GM12878 (cell line): Measurements from ENCODE around the gene CXCL14. TPM values are rescaled to one million over a fixed set of nuclear protein-coding genes. Genes with fewer than 3 reads are reported as not detected.

Experiments
- ATAC-seq: fragments of 200-7000 bp; cut with Tn5 transposase; 3 replicates; pipeline ENCODE4 v1.9.1; 2020; ENCODE audit warnings: mild to moderate bottlenecking, moderate library complexity
- BruUV-seq: library from RNA; stranded (reverse); fragments of 400-500 nt; replicated peaks from 2 replicates; lab custom pipeline; 2021; lab: Mats Ljungman, UMichigan
- CTCF ChIA-PET: fragments of 300-600 bp; sonication (Branson Sonifier 250); formaldehyde crosslinking; extraction: SDS; loops from one replicate; lab custom pipeline; 2021; ENCODE audit warnings: inconsistent platforms; lab: Yijun Ruan, JAX
- POLR2A ChIA-PET: fragments of 350-600 bp; formaldehyde crosslinking; extraction: SDS; loops from one replicate; lab custom pipeline; 2021; ENCODE audit warnings: inconsistent platforms; lab: Charles Lee
- RAD21 ChIA-PET: fragments of 300-600 bp; sonication (Branson Sonifier 250); formaldehyde crosslinking; loops from one replicate; lab custom pipeline; 2023; ENCODE audit warnings: antibody characterized with exemption; ENCODE audit not compliant: unreplicated experiment; lab: Charles Lee
- SMC1A ChIA-PET: fragments of 300-600 bp; sonication (Branson Sonifier 250); formaldehyde crosslinking; loops from one replicate; lab custom pipeline; 2023; ENCODE audit not compliant: unreplicated experiment, uncharacterized antibody; lab: Charles Lee
- DNase-seq: peaks from one replicate; pipeline ENCODE4 v3.0.0-alpha.2; 2011; ENCODE audit warnings: low read depth, low spot score
- FAIRE-seq: peaks from 3 replicates; lab custom pipeline; 2011; peaks lifted over from hg19 to GRCh38; lab: Jason Lieb, UNC
- H2AFZ ChIP-seq: 2 replicates; pipeline ENCODE4 v1.6.0; 2011; ENCODE audit warnings: low read depth, low read length, control low read depth; ENCODE audit not compliant: control insufficient read depth
- H3K27ac ChIP-seq: 2 replicates; pipeline ENCODE4 v1.5.1; 2011; ENCODE audit warnings: control low read depth; ENCODE audit not compliant: control insufficient read depth, insufficient read depth
- H3K27me3 ChIP-seq, 2 experiments: replicated peaks in 1 of 2; 2 replicates each; pipeline versions ENCODE4 v1.6.0 to v1.6.1; 2011; ENCODE audit warnings: low read length in 1 of 2; ENCODE audit not compliant: control insufficient read depth in 2 of 2, insufficient read depth in 2 of 2
- H3K36me3 ChIP-seq, 2 experiments: 2 replicates each; pipeline ENCODE4 v1.5.1; 2011; ENCODE audit warnings: low read length in 1 of 2; ENCODE audit not compliant: control insufficient read depth in 2 of 2, insufficient read depth in 2 of 2
- H3K4me1 ChIP-seq: 2 replicates; pipeline ENCODE4 v1.6.1; 2011; ENCODE audit warnings: mild to moderate bottlenecking, low read length, moderate library complexity, mixed read lengths; ENCODE audit not compliant: control insufficient read depth, insufficient read depth
- H3K4me2 ChIP-seq: 2 replicates; pipeline ENCODE4 v1.6.0; 2011; ENCODE audit warnings: control low read depth; ENCODE audit not compliant: control insufficient read depth, insufficient read depth
- H3K4me3 ChIP-seq: fragments of 200-600 bp; sonication (generic); 2 replicates; pipeline ENCODE4 v1.5.1; 2016
- H3K79me2 ChIP-seq: 2 replicates; pipeline ENCODE4 v1.6.0; 2011; ENCODE audit warnings: low read length; ENCODE audit not compliant: control insufficient read depth, insufficient read depth
- H3K9ac ChIP-seq: 2 replicates; pipeline ENCODE4 v1.8.0; 2011; ENCODE audit warnings: low read length, control low read depth, mixed read lengths; ENCODE audit not compliant: control insufficient read depth, insufficient read depth
- H3K9me3 ChIP-seq: replicated peaks from 3 replicates; pipeline ENCODE4 v1.5.1; 2011; ENCODE audit warnings: mild to moderate bottlenecking, low read length; ENCODE audit not compliant: control insufficient read depth, insufficient read depth
- H4K20me1 ChIP-seq: 2 replicates; pipeline ENCODE4 v1.6.0; 2011; ENCODE audit not compliant: control insufficient read depth, insufficient read depth
- DPF2 ChIP-seq: fragments of 450-650 bp; IDR thresholded peaks from 2 replicates; pipeline ENCODE4 v1.6.1; 2017; ENCODE audit warnings: mild to moderate bottlenecking
- E2F8 ChIP-seq: fragments of 450-650 bp; IDR thresholded peaks from 2 replicates; pipeline ENCODE4 v1.6.1; 2018; ENCODE audit warnings: mild to moderate bottlenecking, low read depth, moderate library complexity; ENCODE audit not compliant: partially characterized antibody
- FOS ChIP-seq: IDR thresholded peaks from 3 replicates; pipeline ENCODE4 v1.6.1; 2011; ENCODE audit warnings: borderline replicate concordance; ENCODE audit not compliant: insufficient read length; ENCODE audit errors: extremely low read depth
- IKZF1 ChIP-seq: fragments of 450-650 bp; conservative IDR thresholded peaks from 2 replicates; pipeline ENCODE4 v1.6.1; 2017; ENCODE audit warnings: antibody characterized with exemption, mild to moderate bottlenecking
- IRF4 ChIP-seq: IDR thresholded peaks from 2 replicates; pipeline ENCODE4 v1.6.1; 2011; ENCODE audit warnings: low read depth, low read length
- MTA2 ChIP-seq: fragments of 450-650 bp; IDR thresholded peaks from 2 replicates; pipeline ENCODE4 v1.6.1; 2016; ENCODE audit warnings: low read depth, mild to moderate bottlenecking, moderate library complexity
- MYC ChIP-seq: IDR thresholded peaks from 2 replicates; pipeline ENCODE4 v1.6.1; 2011; ENCODE audit warnings: mild to moderate bottlenecking, low read length, moderate library complexity, inconsistent platforms; ENCODE audit not compliant: insufficient read depth, insufficient replicate concordance, insufficient read length, severe bottlenecking
- NFYA ChIP-seq: IDR thresholded peaks from 2 replicates; pipeline ENCODE4 v1.6.1; 2011; ENCODE audit warnings: low read depth, mild to moderate bottlenecking, low read length, improper control_type of control experiment, borderline replicate concordance
- PML ChIP-seq: IDR thresholded peaks from 2 replicates; pipeline ENCODE4 v1.6.1; 2012; ENCODE audit warnings: low read length, inconsistent platforms
- POLR2AphosphoS2 ChIP-seq: IDR thresholded peaks from 2 replicates; pipeline ENCODE4 v1.6.1; 2011; ENCODE audit warnings: low read depth, mild to moderate bottlenecking, low read length, improper control_type of control experiment, moderate library complexity
- POU2F2 ChIP-seq: IDR thresholded peaks from 3 replicates; pipeline ENCODE4 v1.6.1; 2011; ENCODE audit warnings: low read depth, mild to moderate bottlenecking, low read length, borderline replicate concordance
- RCOR1 ChIP-seq: conservative IDR thresholded peaks from 2 replicates; pipeline ENCODE4 v1.6.1; 2012; ENCODE audit warnings: low read depth, low read length, improper control_type of control experiment
- SPI1 ChIP-seq: IDR thresholded peaks from 2 replicates; pipeline ENCODE4 v1.6.1; 2011; ENCODE audit warnings: low read depth, mild to moderate bottlenecking, low read length, moderate library complexity, borderline replicate concordance; ENCODE audit not compliant: insufficient read depth
- SREBF2 ChIP-seq: IDR thresholded peaks from 2 replicates; pipeline ENCODE4 v1.6.1; 2012; ENCODE audit warnings: mild to moderate bottlenecking, low read length
- SUPT20H ChIP-seq: IDR thresholded peaks from 2 replicates; pipeline ENCODE4 v1.6.1; 2011; ENCODE audit warnings: low read depth, mild to moderate bottlenecking, low read length, moderate library complexity, borderline replicate concordance; ENCODE audit not compliant: control insufficient read depth
- YY1 ChIP-seq: IDR thresholded peaks from 2 replicates; pipeline ENCODE4 v1.6.1; 2011; ENCODE audit warnings: low read depth, mild to moderate bottlenecking, low read length
- ZNF274 ChIP-seq: IDR thresholded peaks from one replicate; pipeline ENCODE4 v1.8.0; 2011; ENCODE audit not compliant: insufficient read length, insufficient read depth
- WGBS: methylation state at CpG from one replicate; pipeline ENCODE4 v1.1.6; 2016; ENCODE audit warnings: low lambda C conversion rate; ENCODE audit not compliant: insufficient replicate concordance, insufficient coverage; ENCODE audit errors: missing lambda C conversion rate; 5-methylcytosine and 5-hydroxymethylcytosine counted together
- in situ Hi-C: fragments of 300-500 bp; cut with MboI; formaldehyde crosslinking; loops from 9 replicates; pipeline ENCODE4 v1.14.3; 2018; ENCODE audit warnings: mixed read lengths
- intact Hi-C: fragments of 100-400 bp; cut with micrococcal nuclease; formaldehyde crosslinking; loops from one replicate; pipeline ENCODE4 v1.14.2; 2022; ENCODE audit not compliant: unreplicated experiment
- polyA plus RNA-seq, 11 experiments: library from polyadenylated mRNA; depleted of rRNA in 4 of 11; unstranded in 6 of 11; stranded (reverse) in 5 of 11; fragments of >200 nt; fragmentation: Nextera tagmentation in 4 of 11; fragmentation: Illumina TruSeq in 1 of 11; extraction: Ambion mirVana in 4 of 11; extraction: Trizol in 1 of 11; gene quantifications; 1 replicate in 1 of 11; 2 replicates in 10 of 11; pipeline versions ENCODE4 v1.2.1 to v1.2.3, GENCODE V29; 2011 to 2016; ENCODE audit warnings: inconsistent platforms in 2 of 11, missing spikeins in 2 of 11, low read depth in 1 of 11
- total RNA-seq, 4 experiments: library from RNA; depleted of rRNA in 3 of 4; stranded (reverse); fragments of >200 nt in 3 of 4; fragmentation: Illumina TruSeq in 1 of 4; extraction: Trizol in 1 of 4; gene quantifications; 2 replicates each; pipeline versions ENCODE4 v1.2.1 to v1.2.3, GENCODE V29; 2013 to 2021
- TF ChIP-seq, protein P1 (sequence below): fragments of 450-650 bp; formaldehyde crosslinking; IDR thresholded peaks from 2 replicates; pipeline ENCODE4 v1.4.0; 2022; ENCODE audit warnings: mild to moderate bottlenecking, moderate library complexity

CXCL14 gene
- total and polyA plus RNA-seq, 10 of the 15 experiments (the other 5 are each of a cell fraction or from before 2014, with no cell fraction given), result 0.05 TPM; not detected in 9

DNA sequence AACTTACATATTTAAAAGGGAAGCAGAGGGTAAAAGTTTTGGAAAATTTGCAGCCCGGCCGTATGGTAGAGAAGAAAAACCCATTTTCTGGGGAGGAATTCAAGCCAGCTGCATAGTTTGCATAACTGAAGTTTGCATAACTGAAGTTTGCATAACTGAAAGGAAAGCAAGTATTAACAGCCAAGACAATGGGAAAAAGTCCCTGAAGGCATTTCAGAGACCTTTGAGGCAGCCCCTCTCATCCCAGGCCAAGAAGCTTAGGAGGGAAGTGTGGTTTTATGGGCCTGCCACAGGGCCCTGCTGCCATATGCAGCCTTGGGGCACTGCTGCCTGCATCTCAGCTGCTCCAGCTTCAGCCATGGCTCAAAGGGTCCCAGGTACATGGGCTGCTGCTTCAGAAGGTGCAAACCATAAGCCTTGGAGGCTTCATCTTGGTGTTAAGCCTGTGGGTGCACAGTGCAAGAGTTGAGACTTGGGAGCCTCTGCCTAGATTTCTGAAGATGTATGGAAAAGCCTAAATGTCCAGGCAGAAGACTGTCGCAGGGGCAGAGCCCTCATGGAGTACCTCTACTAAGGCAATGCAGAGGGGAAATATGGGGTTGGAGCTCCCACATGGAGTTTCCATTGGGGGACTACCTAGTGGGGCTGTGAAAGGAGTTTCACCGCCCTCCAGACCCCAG, 36.9 kb upstream of the CXCL14 start (continued):
- TF ChIP-seq, protein P1, sequence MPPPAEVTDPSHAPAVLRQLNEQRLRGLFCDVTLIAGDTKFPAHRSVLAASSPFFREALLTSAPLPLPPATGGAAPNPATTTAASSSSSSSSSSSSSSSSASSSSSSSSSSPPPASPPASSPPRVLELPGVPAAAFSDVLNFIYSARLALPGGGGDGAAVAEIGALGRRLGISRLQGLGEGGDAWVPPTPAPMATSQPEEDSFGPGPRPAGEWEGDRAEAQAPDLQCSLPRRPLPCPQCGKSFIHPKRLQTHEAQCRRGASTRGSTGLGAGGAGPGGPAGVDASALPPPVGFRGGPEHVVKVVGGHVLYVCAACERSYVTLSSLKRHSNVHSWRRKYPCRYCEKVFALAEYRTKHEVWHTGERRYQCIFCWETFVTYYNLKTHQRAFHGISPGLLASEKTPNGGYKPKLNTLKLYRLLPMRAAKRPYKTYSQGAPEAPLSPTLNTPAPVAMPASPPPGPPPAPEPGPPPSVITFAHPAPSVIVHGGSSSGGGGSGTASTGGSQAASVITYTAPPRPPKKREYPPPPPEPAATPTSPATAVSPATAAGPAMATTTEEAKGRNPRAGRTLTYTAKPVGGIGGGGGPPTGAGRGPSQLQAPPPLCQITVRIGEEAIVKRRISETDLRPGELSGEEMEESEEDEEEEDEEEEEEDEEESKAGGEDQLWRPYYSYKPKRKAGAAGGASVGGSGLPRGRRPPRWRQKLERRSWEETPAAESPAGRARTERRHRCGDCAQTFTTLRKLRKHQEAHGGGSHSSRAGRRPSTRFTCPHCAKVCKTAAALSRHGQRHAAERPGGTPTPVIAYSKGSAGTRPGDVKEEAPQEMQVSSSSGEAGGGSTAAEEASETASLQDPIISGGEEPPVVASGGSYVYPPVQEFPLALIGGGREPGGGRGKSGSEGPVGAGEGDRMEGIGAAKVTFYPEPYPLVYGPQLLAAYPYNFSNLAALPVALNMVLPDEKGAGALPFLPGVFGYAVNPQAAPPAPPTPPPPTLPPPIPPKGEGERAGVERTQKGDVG (CRISPR knock-in tag), result no peak
- TF ChIP-seq DPF2, result no peak
- no peak for TF ChIP-seq SPI1
- no peak for TF ChIP-seq PML
- TF ChIP-seq NFYA, result no peak

GRCh38 chr5:135615171-135615570, 36.4 kb upstream of the CXCL14 start:
- ChIA-PET RAD21 (no interaction called here), POLR2A (no interaction called here), CTCF (no interaction called here), SMC1A (no interaction called here)
- Histone ChIP-seq H3K4me3 (no peak overlapping the region), H3K36me3 (no peaks in the 10 kb centered on the region), H3K9ac (no peak overlapping the region), H3K4me2 (no peak overlapping the region), H3K9me3 (no peaks in the 10 kb centered on the region; the same call in 1 of the 3 replicates), H3K27me3 (no peaks in the 10 kb centered on the region; a peak in 1 of 4 replicates), H2AFZ (no peak overlapping the region), H3K79me2 (no peaks in the 10 kb centered on the region), H3K27ac (no peak overlapping the region), H4K20me1 (no peaks in the 10 kb centered on the region), H3K4me1 (no peaks in the 10 kb centered on the region)
- ATAC-seq, result no peak
- DNase-seq, result no peak
- 0% methylated on average over 1 of the region's 1 CpG for WGBS
- intact Hi-C loops, result no loop called here
- TF ChIP-seq YY1 (no peak), RCOR1 (no peak), SREBF2 (no peak), POU2F2 (no peak), SPI1 (no peak), ZNF274 (no peak), FOS (no peak), IKZF1 (no peak), SUPT20H (no peak), E2F8 (no peak), IRF4 (no peak), MYC (no peak), MTA2 (no peak), POLR2AphosphoS2 (no peak)
- in situ Hi-C loops, result no loop called here
- no peak for FAIRE-seq
- no TSS peak for BruUV-seq
